Endothelial cell of umbilical vein (primary cell): ENCODE data around the gene ITIH3. TPM values are rescaled to one million over a fixed set of nuclear protein-coding genes. Genes with fewer than 3 reads are reported as not detected.

ENCODE experiments used
- BruUV-seq: library from RNA; stranded (reverse); fragments of 400-500 nt; replicated peaks from 2 replicates; lab custom pipeline; 2021; lab: Mats Ljungman, UMichigan
- CTCF ChIA-PET: fragments of 300-600, 350-600 bp; sonication (Branson Sonifier 250); formaldehyde crosslinking; loops from one replicate; lab custom pipeline; 2021; ENCODE audit warnings: antibody characterized with exemption, inconsistent platforms; lab: Charles Lee
- POLR2A ChIA-PET: fragments of 300-600, 350-600 bp; sonication (Branson Sonifier 250); formaldehyde crosslinking; loops from one replicate; lab custom pipeline; 2021; ENCODE audit warnings: antibody characterized with exemption, inconsistent platforms; lab: Charles Lee
- DNase-seq: peaks from one replicate; pipeline ENCODE4 v3.0.0-alpha.2; 2011; ENCODE audit warnings: low read depth, low spot score
- FAIRE-seq: peaks from 2 replicates; lab custom pipeline; 2011; peaks lifted over from hg19 to GRCh38; lab: Jason Lieb, UNC
- H2AFZ ChIP-seq: 2 replicates; pipeline ENCODE4 v1.6.0; 2012; ENCODE audit warnings: low read depth, low read length, control low read depth, inconsistent platforms
- H3K27ac ChIP-seq: 2 replicates; pipeline ENCODE4 v1.5.1; 2011; ENCODE audit warnings: low read depth, mild to moderate bottlenecking, control low read depth, low read length, moderate library complexity; ENCODE audit not compliant: insufficient read depth
- H3K27me3 ChIP-seq, 2 experiments: 2 replicates each; pipeline versions ENCODE4 v1.6.0 to v1.6.1; 2011; ENCODE audit warnings: low read length in 2 of 2, mixed read lengths in 1 of 2; ENCODE audit not compliant: control insufficient read depth in 2 of 2, insufficient read depth in 2 of 2
- H3K36me3 ChIP-seq, 2 experiments: 2 replicates in 1 of 2; 3 replicates in 1 of 2; pipeline ENCODE4 v1.5.1; 2011; ENCODE audit warnings: low read length in 2 of 2, mild to moderate bottlenecking in 1 of 2, moderate library complexity in 1 of 2; ENCODE audit not compliant: control insufficient read depth in 2 of 2, insufficient read depth in 2 of 2; ENCODE audit errors: extremely low read depth in 1 of 2
- H3K4me1 ChIP-seq: 3 replicates; pipeline ENCODE4 v1.5.1; 2011; ENCODE audit warnings: mild to moderate bottlenecking, low read length; ENCODE audit not compliant: control insufficient read depth, insufficient read depth; ENCODE audit errors: extremely low read depth
- H3K4me2 ChIP-seq: 2 replicates; pipeline ENCODE4 v1.6.1; 2011; ENCODE audit warnings: low read length, control low read depth, mixed read lengths; ENCODE audit not compliant: insufficient read depth
- H3K4me3 ChIP-seq, 3 experiments: fragments of 200-600 bp in 1 of 3; sonication (generic), shearing (Covaris generic) in 1 of 3; replicated peaks in 1 of 3; 2 replicates each; pipeline ENCODE4 v1.5.1; 2011 to 2016; ENCODE audit warnings: control low read depth in 3 of 3, low read length in 3 of 3, mild to moderate bottlenecking in 2 of 3, inconsistent platforms in 1 of 3, low read depth in 1 of 3, moderate library complexity in 1 of 3; ENCODE audit not compliant: insufficient read depth in 1 of 3
- H3K79me2 ChIP-seq: 2 replicates; pipeline ENCODE4 v1.6.0; 2012; ENCODE audit warnings: low read length, inconsistent platforms; ENCODE audit not compliant: control insufficient read depth, insufficient read depth
- H3K9ac ChIP-seq: replicated peaks from 2 replicates; pipeline ENCODE3; 2011; ENCODE audit warnings: low read length, control low read depth; ENCODE audit not compliant: insufficient read depth; ENCODE audit errors: extremely low read depth
- H3K9me1 ChIP-seq: replicated peaks from 3 replicates; pipeline ENCODE4 v1.6.0; 2011; ENCODE audit warnings: mild to moderate bottlenecking, low read length; ENCODE audit not compliant: control insufficient read depth, insufficient read depth; ENCODE audit errors: extremely low read depth
- H3K9me3 ChIP-seq: replicated peaks from 2 replicates; pipeline ENCODE4 v1.5.1; 2012; ENCODE audit warnings: low read length, inconsistent platforms; ENCODE audit not compliant: control insufficient read depth, insufficient read depth
- H4K20me1 ChIP-seq: replicated peaks from 2 replicates; pipeline ENCODE3; 2011; ENCODE audit warnings: mild to moderate bottlenecking, low read length; ENCODE audit not compliant: control insufficient read depth, insufficient read depth; ENCODE audit errors: extremely low read depth
- CTCF ChIP-seq, 2 donors: IDR thresholded peaks; 1 replicate in 1 of 2; 2 replicates in 1 of 2; pipeline ENCODE4 v1.5.1; 2011; ENCODE audit warnings: low read length in 2 of 2, mild to moderate bottlenecking in 2 of 2, moderate library complexity in 2 of 2, control low read depth in 1 of 2, inconsistent platforms in 1 of 2, low read depth in 1 of 2; ENCODE audit not compliant: insufficient read depth in 1 of 2; ENCODE audit errors: extremely low read depth in 1 of 2
- EZH2 ChIP-seq: IDR thresholded peaks from 2 replicates; pipeline ENCODE4 v1.6.1; 2012; ENCODE audit warnings: borderline replicate concordance, low read depth, mild to moderate bottlenecking, moderate library complexity, low read length, inconsistent platforms; ENCODE audit not compliant: severe bottlenecking
- FOS ChIP-seq: IDR thresholded peaks from 2 replicates; pipeline ENCODE4 v1.6.1; 2011; ENCODE audit warnings: mild to moderate bottlenecking, low read length, moderate library complexity, borderline replicate concordance; ENCODE audit not compliant: insufficient read depth
- GATA2 ChIP-seq: IDR thresholded peaks from 2 replicates; pipeline ENCODE4 v1.7.0; 2011; ENCODE audit warnings: low read depth, mild to moderate bottlenecking, moderate library complexity, mixed read lengths, low read length; ENCODE audit not compliant: insufficient read length, insufficient read depth
- JUN ChIP-seq: IDR thresholded peaks from 2 replicates; pipeline ENCODE4 v1.6.1; 2011; ENCODE audit warnings: borderline replicate concordance, low read depth; ENCODE audit not compliant: insufficient read length, insufficient read depth
- MAX ChIP-seq: IDR thresholded peaks from 2 replicates; pipeline ENCODE4 v1.6.1; 2011; ENCODE audit not compliant: insufficient read depth, insufficient read length
- POLR2A ChIP-seq: IDR thresholded peaks from 2 replicates; pipeline ENCODE4 v1.6.1; 2012; ENCODE audit warnings: low read depth, mild to moderate bottlenecking, control low read depth, low read length
- POLR2AphosphoS5 ChIP-seq: IDR thresholded peaks from 2 replicates; pipeline ENCODE4 v1.6.1; 2012; ENCODE audit warnings: low read depth, mild to moderate bottlenecking, control low read depth, low read length, moderate library complexity; ENCODE audit not compliant: insufficient read depth
- dilution Hi-C: fragments of 300-500 bp; cut with MboI; formaldehyde crosslinking; loops from one replicate; pipeline ENCODE4 v1.15.0; 2019; ENCODE audit warnings: low sequenced_read_pairs; ENCODE audit not compliant: extremely low pct_ligation_motif_present
- intact Hi-C: fragments of 100-400 bp; cut with micrococcal nuclease; formaldehyde crosslinking; loops from one replicate; pipeline ENCODE4 v1.10.0; 2022
- polyA plus RNA-seq, 4 experiments: library from polyadenylated mRNA; depleted of rRNA in 3 of 4; stranded (reverse) in 3 of 4; unstranded in 1 of 4; fragments of >200 nt; gene quantifications; 2 replicates each; pipeline versions ENCODE4 v1.2.1 to v1.2.3, GENCODE V29; 2011 to 2012; ENCODE audit warnings: missing spikeins in 1 of 4
- total RNA-seq: library from RNA; stranded (reverse); gene quantifications from 2 replicates; pipeline ENCODE4 v1.2.3, GENCODE V29; 2021

ITIH3 gene
- total and polyA plus RNA-seq, 2 donors (not counting 3 experiments of a cell fraction or from before 2014, with no cell fraction given), result not detected

GRCh38 chr3:52798978-52799476 lies 4.4 kb downstream of the ITIH3 start:
- no peak for FAIRE-seq
- Histone ChIP-seq H3K4me1 (no peaks in the 10 kb centered on the region), H3K4me3 (no peak overlapping the region), H3K9me3 (no peaks in the 10 kb centered on the region), H2AFZ (no peak overlapping the region), H3K79me2 (no peaks in the 10 kb centered on the region), H3K36me3 (no peaks in the 10 kb centered on the region), H3K4me2 (no peak overlapping the region), H3K9ac (no peak overlapping the region), H3K27me3 (no peaks in the 10 kb centered on the region), H3K27ac (no peak overlapping the region), H3K9me1 (no peaks in the 10 kb centered on the region), H4K20me1 (no peaks in the 10 kb centered on the region)
- POLR2A ChIA-PET, result no interaction called here
- TF ChIP-seq GATA2, result no peak
- no peak for TF ChIP-seq MAX
- no peak for TF ChIP-seq EZH2
- TF ChIP-seq FOS, result no peak
- TF ChIP-seq JUN, result no peak
- no peak for TF ChIP-seq POLR2AphosphoS5
- no peak for TF ChIP-seq POLR2A
- TF ChIP-seq CTCF (IDR thresholded peaks at IDR 0.05; ENCODE audit: extremely low read depth in 1 of 2, insufficient read depth in 1 of 2, low read depth in 1 of 2, low read length in 2 of 2), result peak; percentile 57 to 61
- intact Hi-C loops (loop anchor here (1.0 kb wide), 1 partner anchor 57 kb away; no protein-coding TSS in a partner anchor), dilution Hi-C loops (no loop called here)
- no TSS peak for BruUV-seq
- DNase-seq, result peak; percentile 18
- CTCF ChIA-PET, result interaction anchor here (0.7 to 2.6 kb wide), 14 partner anchors 9 to 57 kb away, joined by 3 to 13 read pairs (median 4); no protein-coding TSS in a partner anchor
